B cell (primary cell): ENCODE results near the gene RPP14.

Source experiments
- EZH2 ChIP-seq: IDR thresholded peaks from 2 replicates; pipeline ENCODE4 v1.6.1; 2012; ENCODE audit warnings: borderline replicate concordance, low read depth, mild to moderate bottlenecking, moderate library complexity, low read length; ENCODE audit not compliant: insufficient read depth, poor library complexity, severe bottlenecking
- TF ChIP-seq, protein P1 (sequence below): fragments of 200-600 bp; IDR thresholded peaks from one replicate; pipeline ENCODE4 v1.8.0; 2022; ENCODE audit warnings: antibody characterized with exemption, mild to moderate bottlenecking

DNA sequence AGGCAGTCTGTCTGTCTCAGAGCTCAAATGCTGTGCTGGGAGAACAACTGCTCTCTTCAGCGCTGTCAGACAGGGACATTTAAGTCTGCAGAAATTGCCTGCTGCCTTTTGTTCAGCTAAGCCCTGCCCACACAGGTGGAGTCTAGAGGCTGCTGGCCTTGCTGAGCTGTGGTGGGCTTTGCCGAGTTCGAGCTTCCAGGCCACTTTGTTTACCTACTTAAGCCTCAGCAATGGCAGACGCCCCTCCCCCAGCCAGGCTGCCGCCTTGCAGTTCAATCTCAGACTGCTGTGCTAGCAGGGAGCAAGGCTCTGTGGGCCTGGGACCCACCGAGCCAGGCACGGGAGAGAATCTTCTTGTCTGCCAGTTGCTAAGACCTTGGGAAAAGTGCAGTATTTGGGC is 25.0 kb upstream of the RPP14 start:
- TF ChIP-seq, protein P1, sequence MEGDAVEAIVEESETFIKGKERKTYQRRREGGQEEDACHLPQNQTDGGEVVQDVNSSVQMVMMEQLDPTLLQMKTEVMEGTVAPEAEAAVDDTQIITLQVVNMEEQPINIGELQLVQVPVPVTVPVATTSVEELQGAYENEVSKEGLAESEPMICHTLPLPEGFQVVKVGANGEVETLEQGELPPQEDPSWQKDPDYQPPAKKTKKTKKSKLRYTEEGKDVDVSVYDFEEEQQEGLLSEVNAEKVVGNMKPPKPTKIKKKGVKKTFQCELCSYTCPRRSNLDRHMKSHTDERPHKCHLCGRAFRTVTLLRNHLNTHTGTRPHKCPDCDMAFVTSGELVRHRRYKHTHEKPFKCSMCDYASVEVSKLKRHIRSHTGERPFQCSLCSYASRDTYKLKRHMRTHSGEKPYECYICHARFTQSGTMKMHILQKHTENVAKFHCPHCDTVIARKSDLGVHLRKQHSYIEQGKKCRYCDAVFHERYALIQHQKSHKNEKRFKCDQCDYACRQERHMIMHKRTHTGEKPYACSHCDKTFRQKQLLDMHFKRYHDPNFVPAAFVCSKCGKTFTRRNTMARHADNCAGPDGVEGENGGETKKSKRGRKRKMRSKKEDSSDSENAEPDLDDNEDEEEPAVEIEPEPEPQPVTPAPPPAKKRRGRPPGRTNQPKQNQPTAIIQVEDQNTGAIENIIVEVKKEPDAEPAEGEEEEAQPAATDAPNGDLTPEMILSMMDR: no peak
- no peak for TF ChIP-seq EZH2
